Measurements from ENCODE around the gene DOCK1.

DNA sequence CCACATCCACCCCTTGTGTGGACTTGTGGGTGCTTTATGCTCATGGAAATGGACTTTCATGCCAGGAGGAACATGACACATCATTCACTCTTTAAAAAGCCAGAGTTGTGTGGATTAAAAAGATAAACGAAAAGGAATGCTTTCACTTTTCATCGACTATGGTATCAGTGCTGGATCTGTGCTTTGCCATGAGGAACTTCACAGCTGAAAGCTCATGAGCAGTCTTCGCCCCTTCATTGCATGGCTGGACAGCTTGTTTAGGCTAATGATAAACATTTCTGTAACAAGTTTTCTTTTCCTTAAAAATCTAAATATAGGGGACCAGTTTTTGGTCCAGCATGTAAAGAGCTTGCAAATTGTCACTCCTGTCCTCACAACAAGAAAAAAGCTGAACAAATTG, 470.2 kb downstream of the DOCK1 start:
- TF ChIP-seq, protein P1, sequence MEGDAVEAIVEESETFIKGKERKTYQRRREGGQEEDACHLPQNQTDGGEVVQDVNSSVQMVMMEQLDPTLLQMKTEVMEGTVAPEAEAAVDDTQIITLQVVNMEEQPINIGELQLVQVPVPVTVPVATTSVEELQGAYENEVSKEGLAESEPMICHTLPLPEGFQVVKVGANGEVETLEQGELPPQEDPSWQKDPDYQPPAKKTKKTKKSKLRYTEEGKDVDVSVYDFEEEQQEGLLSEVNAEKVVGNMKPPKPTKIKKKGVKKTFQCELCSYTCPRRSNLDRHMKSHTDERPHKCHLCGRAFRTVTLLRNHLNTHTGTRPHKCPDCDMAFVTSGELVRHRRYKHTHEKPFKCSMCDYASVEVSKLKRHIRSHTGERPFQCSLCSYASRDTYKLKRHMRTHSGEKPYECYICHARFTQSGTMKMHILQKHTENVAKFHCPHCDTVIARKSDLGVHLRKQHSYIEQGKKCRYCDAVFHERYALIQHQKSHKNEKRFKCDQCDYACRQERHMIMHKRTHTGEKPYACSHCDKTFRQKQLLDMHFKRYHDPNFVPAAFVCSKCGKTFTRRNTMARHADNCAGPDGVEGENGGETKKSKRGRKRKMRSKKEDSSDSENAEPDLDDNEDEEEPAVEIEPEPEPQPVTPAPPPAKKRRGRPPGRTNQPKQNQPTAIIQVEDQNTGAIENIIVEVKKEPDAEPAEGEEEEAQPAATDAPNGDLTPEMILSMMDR (IDR thresholded peaks at IDR 0.05): no peak
- no peak for TF ChIP-seq NRF1 (IDR thresholded peaks at IDR 0.05; ENCODE audit: low read depth, low read length)
- no peak for TF ChIP-seq JUND (IDR thresholded peaks at IDR 0.05)
- TF ChIP-seq MAX (IDR thresholded peaks at IDR 0.05; ENCODE audit: low read depth): no peak
- no peak for TF ChIP-seq SMC3 (IDR thresholded peaks at IDR 0.05; ENCODE audit: low read depth, low read length)
- no peak for TF ChIP-seq POLR2AphosphoS5 (IDR thresholded peaks at IDR 0.05; ENCODE audit: low read depth, low read length)
- TF ChIP-seq, protein P2, sequence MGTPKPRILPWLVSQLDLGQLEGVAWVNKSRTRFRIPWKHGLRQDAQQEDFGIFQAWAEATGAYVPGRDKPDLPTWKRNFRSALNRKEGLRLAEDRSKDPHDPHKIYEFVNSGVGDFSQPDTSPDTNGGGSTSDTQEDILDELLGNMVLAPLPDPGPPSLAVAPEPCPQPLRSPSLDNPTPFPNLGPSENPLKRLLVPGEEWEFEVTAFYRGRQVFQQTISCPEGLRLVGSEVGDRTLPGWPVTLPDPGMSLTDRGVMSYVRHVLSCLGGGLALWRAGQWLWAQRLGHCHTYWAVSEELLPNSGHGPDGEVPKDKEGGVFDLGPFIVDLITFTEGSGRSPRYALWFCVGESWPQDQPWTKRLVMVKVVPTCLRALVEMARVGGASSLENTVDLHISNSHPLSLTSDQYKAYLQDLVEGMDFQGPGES (IDR thresholded peaks at IDR 0.05; ENCODE audit: low read depth, low read length): no peak
- TF ChIP-seq TEAD4 (IDR thresholded peaks at IDR 0.05; ENCODE audit: borderline replicate concordance, insufficient read depth): no peak
- TF ChIP-seq EZH2phosphoT487 (IDR thresholded peaks at IDR 0.05; ENCODE audit: borderline replicate concordance, low read depth): no peak
- no peak for TF ChIP-seq RCOR1 (IDR thresholded peaks at IDR 0.05; ENCODE audit: low read length)

Measured in SK-N-SH (cell line).